GM19351 (cell line): ENCODE measurements around the gene LYRM4.

Experiments used
- ATAC-seq: cut with Tn5 transposase; IDR thresholded peaks from one replicate; pipeline ENCODE4 v1.9.1; 2021; ENCODE audit warnings: mild to moderate bottlenecking, moderate library complexity; ENCODE audit not compliant: unreplicated experiment

LYRM4 gene

DNA sequence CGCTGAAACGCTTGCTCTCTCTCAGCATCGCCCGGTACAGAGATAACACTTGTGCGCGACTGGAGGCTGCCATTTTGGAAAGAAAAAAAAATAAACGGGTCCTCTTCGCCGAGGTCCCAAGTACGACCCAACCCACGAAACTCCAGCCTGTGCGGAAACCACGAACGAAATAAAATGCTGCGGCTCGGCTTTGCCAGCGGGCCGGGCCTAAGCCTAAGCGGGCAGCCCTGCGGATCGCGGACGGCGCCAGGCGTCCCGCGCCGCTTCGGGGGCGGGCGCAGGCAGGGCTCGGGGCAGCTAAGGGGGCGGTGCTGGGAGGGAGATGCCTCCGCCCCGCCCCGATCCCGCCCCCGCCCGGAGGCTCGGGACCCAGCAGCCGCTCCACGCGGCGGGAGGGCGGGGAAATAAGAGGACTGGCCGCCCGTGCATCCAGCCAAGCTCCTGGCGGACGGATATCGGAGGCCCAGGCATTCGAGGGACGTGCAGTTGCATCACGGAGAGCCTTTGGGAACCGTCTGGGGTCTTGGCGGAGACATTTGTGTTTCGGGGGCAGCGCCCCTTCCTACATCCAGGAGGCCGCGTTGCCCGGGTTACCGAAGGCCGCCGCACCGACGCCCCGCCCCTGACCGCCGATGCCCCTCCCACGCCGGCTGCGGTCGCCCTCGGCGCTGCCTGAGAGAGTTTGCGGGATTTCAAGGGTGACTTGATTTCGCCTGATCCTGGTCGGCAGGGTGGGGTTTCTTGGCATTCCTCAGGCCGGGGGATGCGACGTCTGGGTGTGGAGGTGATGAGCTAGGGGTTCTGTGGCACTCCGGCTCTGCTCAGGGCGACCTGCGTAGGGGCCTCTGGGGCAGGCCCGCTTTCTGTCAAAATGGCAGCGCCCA lies at the start of gene LYRM4, which contains the start of gene FARS2:
Gene LYRM4, minus strand, starts transcription at position 290 of the 884 bp plus-strand sequence. Its CDS starts 217 bp downstream, at position 73.
Gene FARS2, plus strand, starts transcription at position 853 of the 884 bp plus-strand sequence.
- peak; percentile 70 for ATAC-seq

DNA sequence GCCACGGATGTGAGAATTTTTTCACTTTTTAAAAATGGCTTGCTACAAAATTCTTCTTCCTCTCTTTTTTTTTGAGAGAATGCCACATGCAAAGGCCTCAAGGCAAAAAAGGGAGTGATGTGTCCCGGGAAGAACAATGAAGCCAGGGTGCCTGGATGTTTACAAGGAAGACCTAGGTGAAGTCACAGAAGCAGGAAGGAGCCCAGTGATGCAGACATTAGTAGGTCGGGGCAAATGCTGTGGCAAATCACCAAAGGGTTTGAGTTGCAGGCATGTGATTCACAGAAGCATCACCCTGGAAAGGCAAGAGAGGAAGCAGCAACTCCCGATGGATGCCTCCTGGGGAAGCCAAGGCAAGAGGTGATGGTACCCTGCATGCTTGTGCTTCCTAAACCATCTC lies 47.3 kb upstream of the LYRM4 start:
- no peak for ATAC-seq

DNA sequence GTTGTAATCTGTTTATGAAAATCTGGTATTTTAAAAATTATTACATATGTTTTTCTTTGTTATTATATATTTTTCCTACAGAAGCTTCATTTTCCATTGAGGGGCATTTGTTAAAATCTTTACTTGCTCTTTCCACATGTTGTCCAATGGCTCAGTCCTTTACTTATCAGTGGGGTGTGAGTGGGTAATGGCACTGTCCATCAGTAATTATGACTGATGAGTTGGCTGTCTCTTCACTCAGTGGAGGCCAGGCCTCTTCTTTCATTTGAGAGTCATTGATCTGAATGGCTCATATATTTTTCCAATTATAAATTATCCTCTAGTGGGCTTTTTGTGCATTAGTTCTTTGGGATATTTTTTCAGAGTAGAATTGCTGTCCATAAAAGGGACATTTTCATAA lies 46.3 kb upstream of the LYRM4 start:
- no peak for ATAC-seq

- no peak for ATAC-seq
Observed at GRCh38 chr6:5305968-5306626, 45.3 kb upstream of the LYRM4 start.

DNA sequence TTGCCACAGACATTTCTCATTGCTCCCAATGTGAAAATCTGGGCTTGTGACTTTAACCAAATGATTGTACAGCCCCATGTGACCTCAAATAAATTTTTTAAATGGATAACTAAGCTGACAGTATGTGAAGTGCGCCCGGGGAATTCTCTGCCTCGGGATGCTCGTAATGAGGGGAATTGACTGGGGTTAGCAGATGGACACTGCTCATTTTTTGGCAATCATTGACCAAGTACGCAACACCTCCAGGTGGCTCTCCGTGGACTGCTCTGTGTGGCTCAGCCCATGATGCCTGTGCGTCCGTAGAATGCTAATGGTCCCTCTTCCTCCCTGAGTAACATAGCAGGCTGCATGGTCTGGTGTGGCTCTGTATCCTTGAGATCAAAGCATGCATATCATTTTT lies 42.9 kb upstream of the LYRM4 start:
- ATAC-seq, result no peak

DNA sequence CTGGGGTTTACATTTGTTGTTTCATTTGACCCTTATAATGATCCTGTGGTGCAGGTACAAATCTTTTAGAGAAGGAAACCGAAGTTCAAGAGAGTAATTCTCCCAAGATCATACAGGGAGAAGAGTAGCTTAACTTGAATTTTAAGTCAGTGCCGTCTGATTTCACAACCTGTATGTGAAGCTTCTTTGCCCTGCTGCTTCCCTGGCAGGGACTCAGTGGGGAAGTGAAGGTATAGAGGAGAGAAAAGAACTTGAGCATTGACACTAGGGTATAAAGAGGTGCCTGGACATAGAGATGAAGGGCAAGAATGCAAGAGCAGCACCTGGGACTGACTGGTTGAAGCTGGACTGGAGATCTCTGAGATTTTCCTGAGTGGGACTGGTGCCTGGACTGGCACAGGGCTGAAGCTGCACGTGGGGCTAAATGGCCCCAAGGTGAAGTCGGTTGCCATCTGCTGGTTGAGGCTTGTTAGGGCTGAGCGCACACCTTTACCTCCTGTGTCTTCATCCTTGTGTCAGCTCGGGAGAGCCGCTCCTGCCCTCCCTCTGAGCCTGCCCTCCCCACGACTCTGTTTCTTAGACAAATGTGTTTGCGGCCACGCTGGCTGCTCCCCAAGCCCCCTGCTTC lies 42.4 kb upstream of the LYRM4 start:
- ATAC-seq, result peak; percentile 72

DNA sequence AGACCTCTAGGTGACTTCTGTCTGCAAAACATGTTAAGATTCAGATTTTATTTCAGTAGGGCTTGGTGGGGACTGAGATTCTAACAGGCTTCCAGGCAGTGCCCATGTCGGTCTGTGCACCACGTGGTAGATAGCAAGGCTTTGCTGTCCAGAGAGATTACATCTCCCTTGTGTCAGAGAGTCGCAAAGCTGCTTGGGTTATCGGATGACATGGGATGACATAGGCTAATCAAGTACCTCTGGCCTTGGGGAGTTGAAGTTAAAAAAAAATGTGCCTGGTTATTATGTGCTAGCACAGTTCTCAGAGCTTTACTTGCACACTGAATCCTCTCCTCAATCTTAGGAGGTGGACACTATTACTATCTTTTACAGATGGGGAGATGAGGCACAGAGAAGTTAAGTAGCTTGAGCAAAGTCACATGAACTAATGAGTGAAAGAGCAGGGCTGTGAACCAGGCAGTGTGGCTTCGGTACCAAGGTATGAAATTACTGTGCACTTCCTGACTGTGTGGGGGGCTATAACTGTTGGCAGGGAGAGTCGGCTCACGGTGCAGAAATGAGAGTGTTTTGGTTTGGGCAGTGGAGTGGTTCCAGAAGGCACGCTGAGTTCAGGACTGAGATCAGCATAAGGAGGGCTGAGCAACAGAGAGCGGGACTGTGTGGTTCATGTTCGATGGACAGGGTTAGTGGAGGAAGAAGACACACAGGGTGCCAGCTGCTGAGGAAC lies 41.6 kb upstream of the LYRM4 start:
- ATAC-seq, result peak; percentile 73

DNA sequence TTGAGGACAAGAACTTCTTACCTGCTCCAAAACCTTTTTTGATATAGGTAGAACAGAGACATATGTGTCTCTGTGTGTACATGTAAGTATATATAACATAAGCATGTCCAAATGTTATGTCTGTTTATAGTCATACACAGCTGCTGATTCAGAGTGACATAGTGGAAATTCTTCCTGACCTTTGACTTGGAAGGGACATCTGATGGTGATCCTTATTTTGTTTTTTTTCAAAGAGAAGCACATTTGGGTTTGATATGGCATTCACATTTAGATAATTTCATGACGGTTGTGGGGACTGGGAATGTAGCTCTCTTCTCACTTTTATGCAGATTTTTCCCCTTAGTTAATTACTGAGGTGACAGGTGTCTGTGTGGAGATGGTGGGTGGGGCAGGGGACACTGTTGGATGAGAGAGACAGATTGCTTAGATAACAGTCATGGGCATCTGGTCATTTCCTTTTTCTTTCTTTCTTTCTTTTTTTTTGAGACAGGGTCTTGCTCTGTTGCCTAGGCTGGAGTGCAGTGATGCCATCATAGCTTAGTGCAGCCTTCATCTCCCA lies 39.5 kb upstream of the LYRM4 start:
- no peak for ATAC-seq

DNA sequence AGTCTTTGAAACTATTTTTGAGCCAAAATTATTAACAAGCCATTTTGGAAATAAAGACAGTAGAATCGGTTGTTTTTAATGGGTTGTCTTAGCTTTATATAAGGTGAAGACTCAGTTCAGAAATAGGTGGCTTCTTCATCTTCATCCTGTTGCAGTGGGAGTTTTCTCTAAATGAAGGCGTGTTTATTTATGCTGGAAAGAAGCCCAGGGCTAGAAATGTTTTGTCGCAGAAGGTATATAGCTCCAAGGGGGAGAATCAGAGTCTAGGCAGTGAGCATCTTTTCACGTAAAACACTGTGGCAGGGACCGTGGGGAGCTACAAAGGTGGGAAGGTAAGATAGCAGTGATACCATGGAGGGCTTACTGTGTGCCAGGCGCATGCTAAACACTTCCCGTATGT lies 34.9 kb upstream of the LYRM4 start:
- ATAC-seq, result no peak

GRCh38 chr6:5294392-5295211 lies 33.9 kb upstream of the LYRM4 start:
- no peak for ATAC-seq

DNA sequence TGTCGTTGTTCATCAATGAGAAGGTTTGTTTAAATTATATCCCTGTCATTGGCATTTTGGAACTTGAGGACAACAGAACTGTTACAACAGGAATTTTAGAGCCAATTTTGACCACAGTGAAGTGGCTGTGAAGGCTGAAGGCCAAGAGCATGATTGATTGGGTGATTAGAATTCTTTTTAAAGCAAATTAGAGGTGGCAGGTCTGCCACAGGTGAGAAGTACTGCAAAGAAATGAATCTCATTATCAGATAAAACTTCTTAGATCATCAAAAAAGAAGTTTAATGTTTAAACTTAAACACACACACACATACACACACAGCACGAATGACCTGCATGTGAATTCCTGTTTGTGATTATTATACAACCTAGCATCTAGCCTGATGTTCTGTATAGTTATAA lies 32.9 kb upstream of the LYRM4 start:
- ATAC-seq, result no peak

GRCh38 chr6:5292154-5292553 lies 31.4 kb upstream of the LYRM4 start:
- no peak for ATAC-seq

- ATAC-seq, result no peak
Observed at GRCh38 chr6:5290500-5290899, 29.8 kb upstream of the LYRM4 start.

GRCh38 chr6:5290097-5290496 lies 29.3 kb upstream of the LYRM4 start:
- ATAC-seq, result no peak

DNA sequence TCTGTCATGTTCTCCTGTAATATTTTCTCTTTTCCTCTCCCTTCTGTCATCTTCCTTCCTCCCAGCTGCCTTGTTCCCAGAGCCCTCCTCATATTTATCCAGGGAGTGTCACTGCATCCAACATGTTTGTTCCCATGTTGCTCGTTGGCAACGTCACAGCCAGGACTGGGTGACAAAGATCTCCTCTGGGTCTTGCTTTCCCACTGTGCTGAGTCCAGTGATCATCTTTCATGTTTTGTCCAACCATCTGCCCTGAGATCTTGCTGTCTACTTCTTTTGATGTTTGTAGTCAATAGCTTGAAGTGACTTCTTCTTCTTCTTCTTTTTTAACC lies 27.2 kb upstream of the LYRM4 start:
- no peak for ATAC-seq

GRCh38 chr6:5287205-5287965 lies 26.6 kb upstream of the LYRM4 start:
- ATAC-seq, result no peak

GRCh38 chr6:5286780-5287179 lies 26.0 kb upstream of the LYRM4 start:
- ATAC-seq, result no peak

DNA sequence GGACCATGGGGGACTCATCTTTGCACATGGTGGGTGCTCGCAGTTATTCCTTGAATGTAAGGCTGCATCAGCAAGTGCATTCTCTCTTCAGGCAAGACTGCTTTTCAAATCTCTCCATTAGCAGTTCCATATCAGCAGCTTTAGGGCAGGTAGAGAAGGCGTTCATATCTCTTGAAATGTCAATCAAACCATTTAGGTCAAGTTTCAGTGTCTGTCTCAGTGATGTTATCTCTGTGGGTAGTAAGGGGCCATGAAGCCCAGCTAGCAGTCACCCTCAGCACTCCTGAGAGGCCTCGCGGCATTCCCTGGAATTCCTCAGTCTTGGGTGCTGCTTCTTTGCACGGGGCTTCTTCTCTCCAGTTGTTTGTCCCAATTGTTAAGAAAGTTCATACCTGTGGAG lies 24.8 kb upstream of the LYRM4 start:
- no peak for ATAC-seq

- no peak for ATAC-seq
Observed at GRCh38 chr6:5285081-5285480, 24.3 kb upstream of the LYRM4 start.
